ENCODE measurements around the gene GUCD1. TPM values are rescaled to one million over a fixed set of nuclear protein-coding genes. Genes with fewer than 3 reads are reported as not detected.
"Not testable (repeated sequence)": the region's sequence is repeated elsewhere in the genome, so short reads cannot be mapped to it uniquely, and the experiment has no call there.

GUCD1 gene
- polyA plus RNA-seq, result 100 to 1,000 TPM; 147 to 494 (median 314) TPM
- long read RNA-seq, donor 1, transcript GUCD1-212 (2 exons, 510 nt), result minor isoform, 6 of 786 reads
- long read RNA-seq, donor 1, transcript GUCD1-206 (6 exons, 3,613 nt), result major isoform, 12 of 786 reads
- long read RNA-seq, donor 1, partial matches to known transcripts, result 749 of 786 reads
- long read RNA-seq, donor 1, other reads (novel, unspliced or antisense), result 15 of 786 reads
- long read RNA-seq, donor 2, partial matches to known transcripts, result 0 of 6 reads
- long read RNA-seq, donor 2, other reads (novel, unspliced or antisense), result 0 of 6 reads
- long read RNA-seq, donor 3, transcript GUCD1-206 (6 exons, 3,613 nt), result major isoform, 7 of 42 reads
- long read RNA-seq, donor 3, partial matches to known transcripts, result 25 of 42 reads
- long read RNA-seq, donor 3, other reads (novel, unspliced or antisense), result 0 of 42 reads
- long read RNA-seq, donor 4, partial matches to known transcripts, result 0 of 1 reads
- long read RNA-seq, donor 4, other reads (novel, unspliced or antisense), result 0 of 1 reads
- long read RNA-seq, donor 5, partial matches to known transcripts, result 0 of 6 reads
- long read RNA-seq, donor 5, other reads (novel, unspliced or antisense), result 0 of 6 reads
- long read RNA-seq, donor 6, transcript GUCD1-206 (6 exons, 3,613 nt), result minor isoform, 5 of 69 reads
- long read RNA-seq, donor 6, transcript GUCD1-212 (2 exons, 510 nt), result major isoform, 7 of 69 reads
- long read RNA-seq, donor 6, partial matches to known transcripts, result 53 of 69 reads
- long read RNA-seq, donor 6, other reads (novel, unspliced or antisense), result 0 of 69 reads
- long read RNA-seq, donor 7, transcript GUCD1-206 (6 exons, 3,613 nt), result major isoform, 7 of 18 reads
- long read RNA-seq, donor 7, partial matches to known transcripts, result 0 of 18 reads
- long read RNA-seq, donor 7, other reads (novel, unspliced or antisense), result 5 of 18 reads
- long read RNA-seq, donor 8, partial matches to known transcripts, result 0 of 1 reads
- long read RNA-seq, donor 8, other reads (novel, unspliced or antisense), result 0 of 1 reads
- long read RNA-seq, donor 9, transcript GUCD1-212 (2 exons, 510 nt), result major isoform, 5 of 12 reads
- long read RNA-seq, donor 9, partial matches to known transcripts, result 0 of 12 reads
- long read RNA-seq, donor 9, other reads (novel, unspliced or antisense), result 0 of 12 reads
- long read RNA-seq, donor 10, partial matches to known transcripts, result 18 of 30 reads
- long read RNA-seq, donor 10, other reads (novel, unspliced or antisense), result 0 of 30 reads

- Histone ChIP-seq H3K27ac (ENCODE audit: low read depth in 1 of 3, low read length in 2 of 3) (peak within 1 kb of the TSS; percentile 93 to 99 (median 96)), H3K36me3 (ENCODE audit: control insufficient read depth in 3 of 3, insufficient read depth in 2 of 3, low read depth in 1 of 3, low read length in 3 of 3) (peaks cover 10 to 44% (median 12%) of the 10 kb centered on the region in 3 donors), H3K4me1 (ENCODE audit: control insufficient read depth in 3 of 3, insufficient read depth in 2 of 3, low read depth in 1 of 3, low read length in 2 of 3) (peaks cover 11 to 49% (median 11%) of the 10 kb centered on the region in 3 donors), H3K9me3 (ENCODE audit: control insufficient read depth in 2 of 2, insufficient read depth in 1 of 2, low read depth in 1 of 2, low read length in 1 of 2) (no peaks in the 10 kb centered on the region), H3K4me3 (ENCODE audit: low read depth in 1 of 3, low read length in 3 of 3) (peak within 1 kb of the TSS; percentile 77 to 91 (median 87)), H3K27me3 (ENCODE audit: control insufficient read depth in 3 of 3, insufficient read depth in 3 of 3, low read length in 3 of 3) (no peaks in the 10 kb centered on the region)
- no peak for DNase-seq
- WGBS, 3 donors, result 0% methylated on average over 38 to 64 of the region's 64 CpGs
- FAIRE-seq, result no peak
Measured at GRCh38 chr22:24554313-24555164, at the start of gene GUCD1. Gene GUCD1 (minus strand): TSS chr22:24555138. CDS start chr22:24554991, 147 bp downstream.

DNA sequence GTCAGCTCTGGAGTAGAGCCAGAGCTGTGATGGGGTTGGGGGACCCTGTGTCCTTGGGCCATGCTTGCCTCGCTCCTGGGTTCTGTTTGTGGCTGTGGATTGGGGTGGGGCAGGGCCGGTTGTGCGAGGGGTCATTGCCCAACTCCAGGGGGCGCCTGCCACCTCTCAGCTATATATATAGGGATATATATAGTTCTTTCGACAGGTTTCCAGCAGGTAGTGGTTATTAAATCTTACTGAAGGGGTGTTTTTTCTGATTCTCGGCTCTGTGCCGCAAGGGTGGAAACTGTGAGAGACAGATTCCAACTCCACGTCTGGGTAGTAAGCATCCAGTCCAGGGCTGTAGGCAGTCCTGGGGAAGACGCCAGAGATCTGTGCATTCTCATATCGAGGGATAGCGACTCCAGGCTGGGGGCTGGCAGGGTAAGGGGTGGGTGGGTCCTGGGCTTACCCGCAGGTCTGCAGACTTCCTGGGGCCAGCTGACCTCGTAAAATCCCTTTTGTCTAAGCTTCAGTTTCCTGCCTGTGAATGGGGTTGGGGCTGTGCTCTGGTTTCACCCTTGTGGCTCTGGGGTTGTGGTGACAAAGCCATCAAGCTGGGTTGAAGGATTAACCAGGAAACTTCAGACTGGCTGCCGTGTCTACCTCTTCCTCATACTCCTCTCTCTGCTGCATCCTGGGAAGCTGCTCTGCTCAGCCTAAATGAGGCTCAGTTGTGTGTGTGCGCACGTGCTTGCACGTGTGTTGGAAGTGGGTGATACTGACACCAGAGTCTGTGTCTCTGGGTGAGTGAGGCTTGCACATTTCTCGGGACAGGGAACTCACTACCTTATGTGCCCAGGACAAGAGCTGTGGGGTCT lies 49.1 kb upstream of the GUCD1 start:
- peak; percentile 45 to 48 for DNase-seq
- WGBS, 3 donors, result 16 to 21% (median 17%) methylated on average over 18 of the region's 18 CpGs
- Histone ChIP-seq H3K27ac (ENCODE audit: low read depth in 1 of 3, low read length in 2 of 3) (peak overlapping the region; percentile 44 to 91 (median 45)), H3K4me1 (ENCODE audit: control insufficient read depth in 3 of 3, insufficient read depth in 2 of 3, low read depth in 1 of 3, low read length in 2 of 3) (peaks cover 4 to 37% (median 10%) of the 10 kb centered on the region in 3 donors), H3K4me3 (ENCODE audit: low read depth in 1 of 3, low read length in 3 of 3) (peak overlapping the region in 2 of 3 donors; percentile 41 to 43)
- H3K27me3 ChIP-seq (ENCODE audit: control insufficient read depth in 3 of 3, insufficient read depth in 3 of 3, low read length in 3 of 3); H3K9me3 ChIP-seq (ENCODE audit: control insufficient read depth in 2 of 2, insufficient read depth in 1 of 2, low read depth in 1 of 2, low read length in 1 of 2); H3K36me3 ChIP-seq (ENCODE audit: control insufficient read depth in 3 of 3, insufficient read depth in 2 of 3, low read depth in 1 of 3, low read length in 3 of 3); FAIRE-seq: not testable (repeated sequence)

DNA sequence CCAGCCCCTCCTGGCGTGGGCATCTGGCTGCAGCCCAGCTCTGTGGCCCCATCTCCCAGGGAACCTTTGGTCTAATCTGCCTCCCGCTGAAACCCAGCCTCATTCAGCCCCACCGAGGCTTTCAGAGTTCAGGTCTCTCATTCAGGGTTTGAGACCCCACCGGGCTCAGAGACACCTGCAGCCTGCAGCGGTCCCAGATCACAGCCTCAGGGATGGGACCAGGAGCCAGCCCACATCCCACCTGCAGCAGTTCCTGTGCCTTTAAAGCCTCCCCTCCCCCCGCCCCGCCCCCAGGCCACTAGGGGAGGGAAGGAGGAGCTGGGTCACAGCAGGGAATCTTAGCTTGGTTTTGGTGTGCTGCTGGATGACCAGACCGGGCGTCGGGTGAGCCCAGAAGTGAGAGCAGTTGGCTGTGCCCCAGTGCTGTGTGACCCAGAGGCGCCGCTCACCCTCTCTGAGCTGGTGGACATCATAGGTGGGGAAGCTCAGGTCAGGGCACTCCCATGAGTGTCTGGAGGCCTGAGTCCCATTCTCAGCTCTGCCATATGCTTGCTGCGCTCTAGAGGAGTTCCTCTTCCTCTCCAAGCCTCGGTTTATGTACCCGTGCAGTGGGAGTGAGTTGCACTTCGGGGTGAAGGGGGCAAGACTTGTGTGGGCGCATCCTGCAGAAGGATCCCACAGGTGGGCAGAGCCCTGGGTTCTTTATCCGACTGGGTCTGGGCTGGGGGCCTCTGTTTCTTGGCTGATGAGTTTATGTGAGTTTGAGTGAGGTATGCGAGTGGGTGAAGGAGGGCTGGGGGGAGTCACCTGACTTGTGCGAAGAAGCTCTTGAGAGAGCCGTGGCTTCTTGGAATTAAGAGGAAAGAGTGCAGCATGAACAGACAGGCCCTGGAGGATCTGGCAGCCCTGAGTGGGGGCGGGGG lies 48.2 kb upstream of the GUCD1 start, which contains the start of gene GGT1:
GGT1 (plus strand) TSS at position 347 of the 923 bp plus-strand sequence. CDS start 7,889 bp downstream, outside the sequence.
- H3K36me3 ChIP-seq (ENCODE audit: control insufficient read depth in 3 of 3, insufficient read depth in 2 of 3, low read depth in 1 of 3, low read length in 3 of 3); H3K27me3 ChIP-seq (ENCODE audit: control insufficient read depth in 3 of 3, insufficient read depth in 3 of 3, low read length in 3 of 3); H3K9me3 ChIP-seq (ENCODE audit: control insufficient read depth in 2 of 2, insufficient read depth in 1 of 2, low read depth in 1 of 2, low read length in 1 of 2); FAIRE-seq: not testable (repeated sequence)
- H3K4me1 ChIP-seq (ENCODE audit: control insufficient read depth in 3 of 3, insufficient read depth in 2 of 3, low read depth in 1 of 3, low read length in 2 of 3), result peaks cover 4 to 37% (median 10%) of the 10 kb centered on the region in 3 donors
- H3K4me3 ChIP-seq (ENCODE audit: low read depth in 1 of 3, low read length in 3 of 3), result peak within 1 kb of the TSS in 2 of 3 donors; percentile 41 to 43
- DNase-seq, result peak in 1 of 2 donors; percentile 54
- H3K27ac ChIP-seq (ENCODE audit: low read depth in 1 of 3, low read length in 2 of 3), result peak within 1 kb of the TSS; percentile 45 to 91 (median 57)
- WGBS, 3 donors, result 42 to 61% (median 58%) methylated on average over 18 to 21 of the region's 22 CpGs

- Histone ChIP-seq H3K27ac (ENCODE audit: low read depth in 1 of 3, low read length in 2 of 3) (peak overlapping the region; percentile 28 to 65 (median 44)), H3K4me1 (ENCODE audit: control insufficient read depth in 3 of 3, insufficient read depth in 2 of 3, low read depth in 1 of 3, low read length in 2 of 3) (peaks cover 4 to 32% (median 10%) of the 10 kb centered on the region in 3 donors)
- not testable (repeated sequence) for H3K36me3 ChIP-seq (ENCODE audit: control insufficient read depth in 3 of 3, insufficient read depth in 2 of 3, low read depth in 1 of 3, low read length in 3 of 3); FAIRE-seq; H3K4me3 ChIP-seq (ENCODE audit: low read depth in 1 of 3, low read length in 3 of 3); DNase-seq; H3K27me3 ChIP-seq (ENCODE audit: control insufficient read depth in 3 of 3, insufficient read depth in 3 of 3, low read length in 3 of 3); H3K9me3 ChIP-seq (ENCODE audit: control insufficient read depth in 2 of 2, insufficient read depth in 1 of 2, low read depth in 1 of 2, low read length in 1 of 2)
- 60 to 78% (median 68%) methylated on average over 11 of the region's 11 CpGs for WGBS, 3 donors
Measured at GRCh38 chr22:24602105-24602749, 47.3 kb upstream of the GUCD1 start.

DNA sequence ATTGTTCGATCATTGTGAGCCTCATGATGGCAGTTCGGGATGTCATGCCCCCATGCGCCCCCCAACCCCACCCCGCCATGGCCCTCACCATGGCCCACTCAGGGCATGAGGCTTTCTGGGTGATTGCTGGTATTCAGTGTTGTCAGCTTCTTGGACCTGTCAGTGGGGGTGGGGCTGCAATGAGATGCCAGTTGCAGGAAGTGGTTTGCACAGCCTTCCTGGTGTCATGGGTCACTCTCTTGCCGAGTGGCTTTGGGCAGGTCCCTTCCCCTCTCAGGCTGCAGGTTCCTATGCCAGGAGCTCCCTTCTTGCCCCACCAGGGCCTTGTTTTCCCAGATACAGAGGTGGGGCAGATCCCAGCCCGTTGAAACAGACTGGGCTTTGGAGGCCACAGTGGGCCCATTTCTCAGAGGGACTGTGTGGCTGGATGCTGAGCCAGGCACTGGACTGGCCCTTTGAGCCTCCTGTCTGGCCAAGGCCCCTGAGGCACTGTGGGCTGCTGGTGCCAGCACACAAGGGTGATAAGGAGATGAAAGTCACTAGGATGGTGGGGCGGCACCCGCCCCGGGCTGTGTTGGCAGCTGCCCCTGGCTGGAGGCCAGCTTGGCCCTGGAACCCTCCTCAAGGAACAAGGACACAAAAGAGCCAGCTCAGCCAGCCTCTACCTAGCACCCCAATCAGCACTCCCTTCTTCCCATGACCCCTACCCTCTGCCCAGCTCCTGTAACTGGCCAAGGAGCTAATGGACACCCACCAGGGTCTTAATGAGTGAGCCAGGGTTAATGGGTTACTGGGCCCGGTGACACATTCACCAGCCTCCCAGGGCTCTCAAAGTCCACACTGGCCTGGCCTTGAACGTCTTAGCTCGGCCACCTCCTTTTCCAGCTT lies 46.5 kb upstream of the GUCD1 start:
- 35 to 59% (median 39%) methylated on average over 12 of the region's 12 CpGs for WGBS, 3 donors
- FAIRE-seq (no peak), DNase-seq (peak; percentile 72 to 93)
- H3K36me3 ChIP-seq (ENCODE audit: control insufficient read depth in 3 of 3, insufficient read depth in 2 of 3, low read depth in 1 of 3, low read length in 3 of 3), result no peaks in the 10 kb centered on the region
- no peaks in the 10 kb centered on the region for H3K9me3 ChIP-seq (ENCODE audit: control insufficient read depth in 2 of 2, insufficient read depth in 1 of 2, low read depth in 1 of 2, low read length in 1 of 2)
- no peaks in the 10 kb centered on the region for H3K27me3 ChIP-seq (ENCODE audit: control insufficient read depth in 3 of 3, insufficient read depth in 3 of 3, low read length in 3 of 3)
- H3K4me3 ChIP-seq (ENCODE audit: low read depth in 1 of 3, low read length in 3 of 3), result no peak overlapping the region
- H3K4me1 ChIP-seq (ENCODE audit: control insufficient read depth in 3 of 3, insufficient read depth in 2 of 3, low read depth in 1 of 3, low read length in 2 of 3), result peaks cover 4 to 30% (median 10%) of the 10 kb centered on the region in 3 donors
- H3K27ac ChIP-seq (ENCODE audit: low read depth in 1 of 3, low read length in 2 of 3), result peak overlapping the region; percentile 15 to 65 (median 28)
